Measurements from ENCODE around the gene PKD2. TPM values are rescaled to one million over a fixed set of nuclear protein-coding genes. Genes with fewer than 3 reads are reported as not detected.
"Not testable (repeated sequence)": the region's sequence is repeated elsewhere in the genome, so short reads cannot be mapped to it uniquely, and the experiment has no call there.

PKD2 gene
- total RNA-seq, 5 donors from 2014 or later (not counting 1 experiment from before 2014, with no cell fraction given) = 6.8 to 17.4 (median 7.5) TPM

DNA sequence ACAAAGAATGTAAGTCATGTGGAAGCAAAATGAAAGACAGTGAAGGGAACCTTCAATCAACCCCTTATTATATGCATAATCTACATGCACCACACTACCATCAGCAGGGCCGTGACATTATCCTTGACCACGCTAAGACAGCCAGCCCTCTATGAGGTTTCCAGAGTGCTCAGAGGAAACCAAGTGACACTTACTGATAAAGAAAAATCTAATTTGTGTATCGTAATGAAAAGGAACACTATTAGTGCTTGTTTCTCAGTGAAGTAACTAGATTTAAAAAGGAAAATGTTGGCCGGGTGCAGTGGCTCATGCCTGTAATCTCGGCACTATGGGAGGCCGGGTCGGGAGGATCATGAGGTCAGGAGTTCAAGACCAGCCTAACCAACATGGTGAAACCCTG lies 94.6 kb downstream of the PKD2 start:
- no peak for DNase-seq
- Histone ChIP-seq H3K36me3 (ENCODE audit: control insufficient read depth in 2 of 2, extremely low read depth in 1 of 2, insufficient read depth in 1 of 2, low read length in 1 of 2) (no peaks in the 10 kb centered on the region), H3K4me1 (ENCODE audit: control insufficient read depth in 1 of 2, extremely low read depth in 1 of 2, insufficient read depth in 2 of 2, low read length in 2 of 2) (no peaks in the 10 kb centered on the region), H3K27ac (ENCODE audit: low read length) (no peak overlapping the region), H3K27me3 (replicated peaks in 1 of 2; ENCODE audit: control insufficient read depth in 2 of 2, extremely low read depth in 1 of 2, insufficient read depth in 2 of 2, low read length in 1 of 2) (peaks cover 0 to 5% of the 10 kb centered on the region in 2 experiments), H3K4me3 (ENCODE audit: control insufficient read depth in 1 of 2, extremely low read depth in 1 of 2, low read length in 1 of 2) (no peak overlapping the region), H3K9me3 (no peaks in the 10 kb centered on the region)
- Mint-ChIP-seq H3K4me1 (no peaks in the 10 kb centered on the region), H3K9me3 (no peaks in the 10 kb centered on the region), H3K36me3 (no peaks in the 10 kb centered on the region), H3K4me3 (no peak overlapping the region), H3K27ac (no peak overlapping the region), H3K27me3 (peaks cover 0 to 2% of the 10 kb centered on the region in 2 donors)
- CTCF ChIA-PET = no interaction called here
- ATAC-seq (replicated peaks in 1 of 4) = no peak
- POLR2A ChIA-PET = interaction anchor here in 1 of 2 donors (0.7 kb wide), 1 partner anchor 10 kb away, joined by 4 read pairs; no protein-coding TSS in a partner anchor
- 85% methylated on average over 4 of the region's 7 CpGs for WGBS (ENCODE audit: insufficient coverage)

DNA sequence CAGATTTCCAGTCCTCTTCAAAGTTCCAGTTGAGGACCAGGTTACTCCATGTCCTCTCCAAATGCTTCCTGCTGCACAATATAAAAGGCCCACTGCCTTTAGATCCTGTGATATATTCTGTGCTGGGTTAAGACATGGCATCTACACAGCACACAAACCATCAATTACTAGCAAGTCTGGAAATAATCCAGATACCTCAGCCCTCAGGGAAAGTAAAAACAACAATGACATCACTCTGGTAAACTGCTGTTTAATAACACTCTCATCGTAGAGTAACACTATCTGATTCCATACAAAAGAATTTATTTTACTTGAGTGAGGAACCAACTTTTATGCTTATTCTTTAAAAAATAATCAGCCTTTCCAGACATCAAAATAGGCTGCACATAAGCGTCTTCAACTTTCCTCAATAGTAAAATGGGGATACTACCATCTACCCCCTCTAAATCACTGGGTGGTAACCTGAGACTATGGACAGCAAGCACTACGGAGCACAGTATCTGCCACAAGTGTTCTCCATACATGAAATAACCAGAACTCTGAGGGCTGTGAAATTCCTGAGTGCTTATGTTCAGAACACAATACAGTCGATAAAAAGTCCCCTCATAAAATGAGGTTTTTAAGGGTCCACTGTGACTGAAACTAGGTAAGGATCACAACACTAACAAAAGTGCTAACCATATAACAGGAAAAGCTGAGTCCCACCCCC lies 97.6 kb downstream of the PKD2 start:
- Histone ChIP-seq H3K36me3 (ENCODE audit: control insufficient read depth in 2 of 2, extremely low read depth in 1 of 2, insufficient read depth in 1 of 2, low read length in 1 of 2) (no peaks in the 10 kb centered on the region), H3K27me3 (replicated peaks in 1 of 2; ENCODE audit: control insufficient read depth in 2 of 2, extremely low read depth in 1 of 2, insufficient read depth in 2 of 2, low read length in 1 of 2) (peaks cover 0 to 5% of the 10 kb centered on the region in 2 experiments), H3K27ac (ENCODE audit: low read length) (no peak overlapping the region), H3K4me1 (ENCODE audit: control insufficient read depth in 1 of 2, extremely low read depth in 1 of 2, insufficient read depth in 2 of 2, low read length in 2 of 2) (no peaks in the 10 kb centered on the region), H3K9me3 (no peaks in the 10 kb centered on the region), H3K4me3 (ENCODE audit: control insufficient read depth in 1 of 2, extremely low read depth in 1 of 2, low read length in 1 of 2) (no peak overlapping the region)
- Mint-ChIP-seq H3K27ac (no peak overlapping the region), H3K36me3 (no peaks in the 10 kb centered on the region), H3K9me3 (no peaks in the 10 kb centered on the region), H3K27me3 (peaks cover 0 to 2% of the 10 kb centered on the region in 2 donors), H3K4me1 (no peaks in the 10 kb centered on the region), H3K4me3 (no peak overlapping the region)
- ATAC-seq (replicated peaks in 1 of 4) (no peak), DNase-seq (no peak)
- WGBS (ENCODE audit: insufficient coverage) = no CpG with 5 or more reads among the region's 4 CpGs
- POLR2A ChIA-PET = no interaction called here
- CTCF ChIA-PET = no interaction called here

DNA sequence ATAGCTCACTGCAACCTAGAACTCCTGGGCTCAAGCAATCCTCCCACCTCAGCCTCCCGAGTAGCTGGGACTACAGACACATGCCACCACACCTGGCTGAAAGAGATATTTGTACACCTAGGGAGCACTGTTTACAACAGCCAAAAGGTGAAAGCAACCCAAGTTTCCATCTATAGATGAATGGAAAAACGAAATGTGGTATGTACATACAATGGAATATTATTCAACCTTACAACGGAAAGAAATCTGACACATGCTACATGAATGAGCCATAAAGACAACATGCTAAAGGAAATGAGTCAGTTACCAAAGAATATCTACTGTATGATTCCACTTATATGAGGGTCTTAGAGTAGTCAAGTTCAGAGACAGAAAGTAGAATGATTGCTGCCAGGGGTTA lies 98.8 kb downstream of the PKD2 start:
- WGBS (ENCODE audit: insufficient coverage) = no CpG with 5 or more reads among the region's 3 CpGs
- no peak overlapping the region for H3K27ac Mint-ChIP-seq
- H3K9me3 Mint-ChIP-seq = no peaks in the 10 kb centered on the region
- POLR2A ChIA-PET = no interaction called here
- no peaks in the 10 kb centered on the region for H3K9me3 ChIP-seq
- no peak overlapping the region for H3K4me3 ChIP-seq (ENCODE audit: control insufficient read depth in 1 of 2, extremely low read depth in 1 of 2, low read length in 1 of 2)
- H3K36me3 Mint-ChIP-seq = no peaks in the 10 kb centered on the region
- DNase-seq = no peak
- H3K4me1 ChIP-seq (ENCODE audit: control insufficient read depth in 1 of 2, extremely low read depth in 1 of 2, insufficient read depth in 2 of 2, low read length in 2 of 2) = no peaks in the 10 kb centered on the region
- no peaks in the 10 kb centered on the region for H3K36me3 ChIP-seq (ENCODE audit: control insufficient read depth in 2 of 2, extremely low read depth in 1 of 2, insufficient read depth in 1 of 2, low read length in 1 of 2)
- H3K4me3 Mint-ChIP-seq = no peak overlapping the region
- CTCF ChIA-PET = no interaction called here
- peaks cover 0 to 2% of the 10 kb centered on the region in 2 donors for H3K27me3 Mint-ChIP-seq
- ATAC-seq (replicated peaks in 1 of 4) = no peak
- H3K27me3 ChIP-seq (replicated peaks in 1 of 2; ENCODE audit: control insufficient read depth in 2 of 2, extremely low read depth in 1 of 2, insufficient read depth in 2 of 2, low read length in 1 of 2) = no peaks in the 10 kb centered on the region
- H3K27ac ChIP-seq (ENCODE audit: low read length) = no peak overlapping the region
- H3K4me1 Mint-ChIP-seq = no peaks in the 10 kb centered on the region

DNA sequence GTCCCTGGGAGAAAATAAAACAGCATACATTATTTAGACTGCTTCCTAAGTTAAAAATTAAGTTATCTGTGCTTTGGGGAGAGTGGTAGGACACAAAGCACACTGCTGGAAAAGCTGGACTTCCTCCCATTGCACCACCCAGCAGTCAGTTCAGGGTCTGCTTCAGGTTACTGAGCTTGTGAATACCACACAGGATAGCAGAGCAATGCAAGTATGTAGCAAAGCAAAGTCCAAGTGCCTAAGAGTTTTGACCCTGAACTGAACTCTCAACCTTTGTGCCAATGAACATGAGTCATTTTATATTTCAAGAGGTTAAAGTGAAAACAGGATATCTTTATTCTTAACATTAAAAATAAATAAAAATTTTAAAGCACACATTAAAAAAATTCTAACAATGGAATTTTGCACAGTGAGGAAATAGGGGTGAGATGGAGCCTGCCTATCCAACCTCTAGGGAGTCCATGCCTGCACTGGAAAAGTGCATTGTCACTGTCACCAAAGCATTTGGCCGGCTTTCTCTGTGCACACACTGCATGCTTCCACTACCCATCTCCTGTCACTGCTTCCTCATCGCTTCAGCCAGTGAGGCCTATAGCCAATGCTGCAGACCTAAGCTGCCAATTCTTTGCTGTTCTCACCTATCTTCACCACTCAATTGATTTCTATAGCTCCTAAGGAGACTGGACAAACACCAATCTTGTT lies 100.1 kb downstream of the PKD2 start:
- no peak overlapping the region for H3K27ac ChIP-seq (ENCODE audit: low read length)
- Mint-ChIP-seq H3K36me3 (no peaks in the 10 kb centered on the region), H3K4me3 (no peak overlapping the region), H3K27ac (no peak overlapping the region), H3K4me1 (no peaks in the 10 kb centered on the region), H3K9me3 (no peaks in the 10 kb centered on the region), H3K27me3 (peaks cover 0 to 2% of the 10 kb centered on the region in 2 donors)
- no peaks in the 10 kb centered on the region for H3K9me3 ChIP-seq
- no peaks in the 10 kb centered on the region for H3K27me3 ChIP-seq (replicated peaks in 1 of 2; ENCODE audit: control insufficient read depth in 2 of 2, extremely low read depth in 1 of 2, insufficient read depth in 2 of 2, low read length in 1 of 2)
- ATAC-seq (replicated peaks in 1 of 4) = no peak
- no peak overlapping the region for H3K4me3 ChIP-seq (ENCODE audit: control insufficient read depth in 1 of 2, extremely low read depth in 1 of 2, low read length in 1 of 2)
- DNase-seq = no peak
- H3K36me3 ChIP-seq (ENCODE audit: control insufficient read depth in 2 of 2, extremely low read depth in 1 of 2, insufficient read depth in 1 of 2, low read length in 1 of 2) = no peaks in the 10 kb centered on the region
- H3K4me1 ChIP-seq (ENCODE audit: control insufficient read depth in 1 of 2, extremely low read depth in 1 of 2, insufficient read depth in 2 of 2, low read length in 2 of 2) = no peaks in the 10 kb centered on the region
- 72% methylated on average over 2 of the region's 2 CpGs for WGBS (ENCODE audit: insufficient coverage)
- ChIA-PET POLR2A (no interaction called here), CTCF (interaction anchor here in 1 of 2 donors (1.0 kb wide), 1 partner anchor 14 kb away, joined by 4 read pairs; no protein-coding TSS in a partner anchor)

DNA sequence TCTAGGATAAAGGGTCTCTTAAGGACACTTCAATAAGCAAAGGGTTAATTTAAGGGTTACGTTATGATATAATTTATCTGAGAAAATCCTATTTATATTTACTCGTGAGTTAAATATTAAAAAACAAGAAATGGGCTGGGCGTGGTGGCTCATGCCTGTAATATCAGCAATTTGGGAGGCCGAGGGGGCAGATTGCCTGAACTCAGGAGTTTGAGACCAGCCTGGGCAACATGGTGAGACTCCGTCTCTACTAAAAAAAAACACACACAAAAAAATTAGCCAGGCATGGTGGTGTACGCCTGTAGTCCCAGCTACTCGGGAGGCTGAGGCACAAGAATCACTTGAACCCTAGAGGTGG lies 100.7 kb downstream of the PKD2 start:
- H3K9me3 ChIP-seq; H3K27ac Mint-ChIP-seq; ATAC-seq (replicated peaks in 1 of 4); H3K4me1 ChIP-seq (ENCODE audit: control insufficient read depth in 1 of 2, extremely low read depth in 1 of 2, insufficient read depth in 2 of 2, low read length in 2 of 2); H3K27ac ChIP-seq (ENCODE audit: low read length); H3K9me3 Mint-ChIP-seq; DNase-seq; POLR2A ChIA-PET; H3K36me3 Mint-ChIP-seq; H3K4me3 Mint-ChIP-seq; H3K27me3 ChIP-seq (replicated peaks in 1 of 2; ENCODE audit: control insufficient read depth in 2 of 2, extremely low read depth in 1 of 2, insufficient read depth in 2 of 2, low read length in 1 of 2); H3K36me3 ChIP-seq (ENCODE audit: control insufficient read depth in 2 of 2, extremely low read depth in 1 of 2, insufficient read depth in 1 of 2, low read length in 1 of 2); H3K4me3 ChIP-seq (ENCODE audit: control insufficient read depth in 1 of 2, extremely low read depth in 1 of 2, low read length in 1 of 2); H3K4me1 Mint-ChIP-seq; H3K27me3 Mint-ChIP-seq: not testable (repeated sequence)
- WGBS (ENCODE audit: insufficient coverage) = no CpG with 5 or more reads among the region's 7 CpGs
- CTCF ChIA-PET = interaction anchor here in 1 of 2 donors (1.0 kb wide), 1 partner anchor 13 kb away, joined by 4 read pairs; no protein-coding TSS in a partner anchor

DNA sequence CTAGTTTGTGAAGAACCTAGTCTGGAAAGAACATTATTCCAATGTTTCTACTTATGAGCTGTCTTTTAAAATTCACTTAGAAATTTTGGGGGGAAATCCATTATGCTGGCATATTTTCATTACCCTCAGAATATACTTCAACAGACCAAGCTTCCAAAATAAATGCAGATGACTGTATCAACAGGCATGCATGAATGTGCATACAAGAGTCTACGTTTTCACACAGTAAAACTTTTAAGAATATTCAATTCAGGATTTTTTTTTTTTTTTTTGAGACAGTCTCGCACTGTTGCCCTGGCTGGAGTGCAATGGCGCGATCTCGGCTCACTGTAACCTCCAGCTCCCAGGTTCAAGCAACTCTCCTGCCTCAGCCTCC lies 101.3 kb downstream of the PKD2 start:
- Histone ChIP-seq H3K27me3 (replicated peaks in 1 of 2; ENCODE audit: control insufficient read depth in 2 of 2, extremely low read depth in 1 of 2, insufficient read depth in 2 of 2, low read length in 1 of 2) (no peaks in the 10 kb centered on the region), H3K9me3 (no peaks in the 10 kb centered on the region), H3K4me3 (ENCODE audit: control insufficient read depth in 1 of 2, extremely low read depth in 1 of 2, low read length in 1 of 2) (no peak overlapping the region), H3K27ac (ENCODE audit: low read length) (no peak overlapping the region), H3K36me3 (ENCODE audit: control insufficient read depth in 2 of 2, extremely low read depth in 1 of 2, insufficient read depth in 1 of 2, low read length in 1 of 2) (no peaks in the 10 kb centered on the region), H3K4me1 (ENCODE audit: control insufficient read depth in 1 of 2, extremely low read depth in 1 of 2, insufficient read depth in 2 of 2, low read length in 2 of 2) (no peaks in the 10 kb centered on the region)
- POLR2A ChIA-PET = no interaction called here
- no peak for ATAC-seq (replicated peaks in 1 of 4)
- Mint-ChIP-seq H3K4me3 (no peak overlapping the region), H3K36me3 (no peaks in the 10 kb centered on the region), H3K27ac (no peak overlapping the region), H3K27me3 (peaks cover 0 to under 1% of the 10 kb centered on the region in 2 donors), H3K4me1 (no peaks in the 10 kb centered on the region), H3K9me3 (no peaks in the 10 kb centered on the region)
- CTCF ChIA-PET = interaction anchor here in 1 of 2 donors (1.0 kb wide), 1 partner anchor 13 kb away, joined by 4 read pairs; no protein-coding TSS in a partner anchor
- DNase-seq = no peak
- 96% methylated on average over 4 of the region's 5 CpGs for WGBS (ENCODE audit: insufficient coverage)
